Vagina (tissue), 2 donors: ENCODE measurements around the gene CBR3.

Experiments used
- CTCF ChIP-seq, 3 experiments: fragments of 450-650 bp in 2 of 3; fragments of 200-600 bp in 1 of 3; sonication (generic) in 1 of 3; IDR thresholded peaks; one replicate each; pipeline ENCODE4 v1.5.1; 2017 to 2019; ENCODE audit warnings: antibody characterized with exemption in 3 of 3, mild to moderate bottlenecking in 2 of 3, moderate library complexity in 2 of 3
- POLR2A ChIP-seq, 2 donors: fragments of 450-650 bp; IDR thresholded peaks; one replicate each; pipeline ENCODE4 v1.6.1; 2017; ENCODE audit warnings: antibody characterized with exemption in 2 of 2, mild to moderate bottlenecking in 2 of 2, moderate library complexity in 2 of 2

GRCh38 chr21:36135391-36136102 is 668 bp downstream of the CBR3 start:
- TF ChIP-seq POLR2A (IDR thresholded peaks at IDR 0.05) (peak in 1 of 2 donors; percentile 54), CTCF (IDR thresholded peaks at IDR 0.05) (no peak)
